ENCODE measurements around the gene STIL. TPM values are rescaled to one million over a fixed set of nuclear protein-coding genes. Genes with fewer than 3 reads are reported as not detected.
A peak's percentile ranks its signal among the peaks of the same experiment; 100 is the strongest.

The STIL gene
- polyA plus RNA-seq, 6 donors from 2014 or later, result 0.12 to 1.2 (median 0.85) TPM; not detected in 1

GRCh38 chr1:47228644-47229030 is 85.3 kb downstream of the STIL start:
- Mint-ChIP-seq H3K27me3 (peaks cover 56 to 78% (median 78%) of the 10 kb centered on the region in 3 donors), H3K9me3 (peaks cover 0 to 4% (median 0%) of the 10 kb centered on the region in 7 donors), H3K36me3 (peaks cover 3 to 9% of the 10 kb centered on the region in 2 donors), H3K4me1 (peaks cover 33 to 45% (median 42%) of the 10 kb centered on the region in 3 donors), H3K27ac (no peak overlapping the region), H3K4me3 (no peak overlapping the region)
- ATAC-seq (ENCODE audit: low read depth in 2 of 2), result no peak
- DNase-seq, result no peak

- H3K9me3 Mint-ChIP-seq, result peaks cover 0 to 4% (median 0%) of the 10 kb centered on the region in 7 donors
- peak overlapping the region in 2 of 8 donors; percentile 2 to 37 for H3K4me3 Mint-ChIP-seq
- peaks cover 31 to 41% (median 40%) of the 10 kb centered on the region in 3 donors for H3K4me1 Mint-ChIP-seq
- peaks cover 48 to 68% (median 67%) of the 10 kb centered on the region in 3 donors for H3K27me3 Mint-ChIP-seq
- ATAC-seq (ENCODE audit: low read depth in 2 of 2), result no peak
- H3K36me3 Mint-ChIP-seq, result peaks cover 3 to 9% of the 10 kb centered on the region in 2 donors
- DNase-seq, result no peak
- no peak overlapping the region for H3K27ac Mint-ChIP-seq
These were observed 86.4 kb downstream of the STIL start for GRCh38 chr1:47227341-47228232.

- Mint-ChIP-seq H3K4me1 (peaks cover 26 to 35% (median 35%) of the 10 kb centered on the region in 3 donors), H3K9me3 (peaks cover 0 to 4% (median 0%) of the 10 kb centered on the region in 7 donors), H3K27me3 (peaks cover 44 to 62% (median 60%) of the 10 kb centered on the region in 3 donors), H3K36me3 (peaks cover 3 to 7% of the 10 kb centered on the region in 2 donors), H3K27ac (peak overlapping the region in 1 of 6 donors; percentile 47), H3K4me3 (peak overlapping the region in 1 of 8 donors; percentile 18)
- ATAC-seq (ENCODE audit: low read depth in 2 of 2) (no peak), DNase-seq (no peak)
These were observed 87.1 kb downstream of the STIL start for GRCh38 chr1:47226839-47227215.

GRCh38 chr1:47226121-47226838 is 87.7 kb downstream of the STIL start:
- peak overlapping the region; percentile 40 to 83 (median 70) for H3K4me3 Mint-ChIP-seq
- H3K9me3 Mint-ChIP-seq, result peaks cover 0 to 3% (median 0%) of the 10 kb centered on the region in 7 donors
- H3K27me3 Mint-ChIP-seq, result peaks cover 40 to 61% (median 55%) of the 10 kb centered on the region in 3 donors
- peak overlapping the region in 3 of 6 donors; percentile 2 to 62 (median 4) for H3K27ac Mint-ChIP-seq
- H3K4me1 Mint-ChIP-seq, result peaks cover 21 to 30% (median 30%) of the 10 kb centered on the region in 3 donors
- ATAC-seq (ENCODE audit: low read depth in 2 of 2) (no peak), DNase-seq (no peak)
- H3K36me3 Mint-ChIP-seq, result peaks cover 0 to 2% of the 10 kb centered on the region in 2 donors

- Mint-ChIP-seq H3K4me3 (peak overlapping the region; percentile 40 to 83 (median 70)), H3K27me3 (peaks cover 47 to 60% (median 50%) of the 10 kb centered on the region in 3 donors), H3K9me3 (peaks cover 0 to 3% (median 0%) of the 10 kb centered on the region in 7 donors), H3K27ac (peak overlapping the region in 1 of 6 donors; percentile 62), H3K4me1 (peaks cover 20 to 24% (median 23%) of the 10 kb centered on the region in 3 donors), H3K36me3 (no peaks in the 10 kb centered on the region)
- DNase-seq (no peak), ATAC-seq (ENCODE audit: low read depth in 2 of 2) (peak in 1 of 2 donors; percentile 30)
These were observed 88.4 kb downstream of the STIL start for GRCh38 chr1:47225430-47226100.

- Mint-ChIP-seq H3K27ac (no peak overlapping the region), H3K4me3 (no peak overlapping the region), H3K4me1 (peaks cover 13 to 17% (median 16%) of the 10 kb centered on the region in 3 donors), H3K9me3 (peaks cover 0 to 3% (median 0%) of the 10 kb centered on the region in 7 donors), H3K36me3 (no peaks in the 10 kb centered on the region), H3K27me3 (peaks cover 47 to 59% (median 50%) of the 10 kb centered on the region in 3 donors)
- DNase-seq (no peak), ATAC-seq (ENCODE audit: low read depth in 2 of 2) (peak in 1 of 2 donors; percentile 20)
These were observed 89.1 kb downstream of the STIL start for GRCh38 chr1:47224676-47225399.

GRCh38 chr1:47223921-47224675 is 89.8 kb downstream of the STIL start:
- H3K4me3 Mint-ChIP-seq, result no peak overlapping the region
- DNase-seq, result no peak
- H3K4me1 Mint-ChIP-seq, result peaks cover 6 to 9% (median 8%) of the 10 kb centered on the region in 3 donors
- ATAC-seq (ENCODE audit: low read depth in 2 of 2), result no peak
- H3K36me3 Mint-ChIP-seq, result no peaks in the 10 kb centered on the region
- peaks cover 0 to 3% (median 0%) of the 10 kb centered on the region in 7 donors for H3K9me3 Mint-ChIP-seq
- H3K27me3 Mint-ChIP-seq, result peaks cover 41 to 52% (median 43%) of the 10 kb centered on the region in 3 donors
- no peak overlapping the region for H3K27ac Mint-ChIP-seq

GRCh38 chr1:47223174-47223920 is 90.6 kb downstream of the STIL start:
- Mint-ChIP-seq H3K36me3 (no peaks in the 10 kb centered on the region), H3K27me3 (peaks cover 36 to 47% (median 39%) of the 10 kb centered on the region in 3 donors)

GRCh38 chr1:47222476-47222875 is 91.5 kb downstream of the STIL start:
- H3K4me3 Mint-ChIP-seq, result no peak overlapping the region
- H3K27me3 Mint-ChIP-seq, result peaks cover 27 to 38% (median 30%) of the 10 kb centered on the region in 3 donors
- no peak for DNase-seq
- no peak for ATAC-seq (ENCODE audit: low read depth in 2 of 2)
- no peaks in the 10 kb centered on the region for H3K36me3 Mint-ChIP-seq
- H3K4me1 Mint-ChIP-seq, result peaks cover 5 to 6% (median 6%) of the 10 kb centered on the region in 3 donors
- peaks cover 0 to 2% (median 0%) of the 10 kb centered on the region in 7 donors for H3K9me3 Mint-ChIP-seq
- no peak overlapping the region for H3K27ac Mint-ChIP-seq

More at GRCh38 chr1:47223174-47223920, 90.6 kb downstream of the STIL start:
- no peak for ATAC-seq (ENCODE audit: low read depth in 2 of 2)
- Mint-ChIP-seq H3K27ac (no peak overlapping the region), H3K4me1 (peaks cover 5 to 8% (median 6%) of the 10 kb centered on the region in 3 donors), H3K9me3 (peaks cover 0 to 2% (median 0%) of the 10 kb centered on the region in 7 donors), H3K4me3 (no peak overlapping the region)
- DNase-seq, result no peak

- DNase-seq (no peak), ATAC-seq (ENCODE audit: low read depth in 2 of 2) (no peak)
- Mint-ChIP-seq H3K27me3 (peaks cover 9 to 19% (median 16%) of the 10 kb centered on the region in 3 donors), H3K27ac (no peak overlapping the region), H3K4me3 (no peak overlapping the region), H3K36me3 (no peaks in the 10 kb centered on the region), H3K4me1 (no peaks in the 10 kb centered on the region), H3K9me3 (peaks cover 0 to 2% (median 0%) of the 10 kb centered on the region in 7 donors)
These were observed 94.2 kb downstream of the STIL start for GRCh38 chr1:47219590-47220220.

GRCh38 chr1:47219001-47219400 is 94.9 kb downstream of the STIL start:
- H3K4me3 Mint-ChIP-seq, result no peak overlapping the region
- H3K27ac Mint-ChIP-seq, result no peak overlapping the region
- H3K9me3 Mint-ChIP-seq, result peaks cover 0 to 2% (median 0%) of the 10 kb centered on the region in 7 donors
- DNase-seq (no peak), ATAC-seq (ENCODE audit: low read depth in 2 of 2) (no peak)
- H3K4me1 Mint-ChIP-seq, result no peaks in the 10 kb centered on the region
- no peaks in the 10 kb centered on the region for H3K36me3 Mint-ChIP-seq
- peaks cover 9 to 19% (median 16%) of the 10 kb centered on the region in 3 donors for H3K27me3 Mint-ChIP-seq
